HepG2 (cell line): Measurements from ENCODE around the gene KCTD16. TPM values are rescaled to one million over a fixed set of nuclear protein-coding genes. Genes with fewer than 3 reads are reported as not detected.

Experiments used
- ATAC-seq: fragments of 200-7000 bp; cut with Tn5 transposase; 3 replicates; pipeline ENCODE4 v1.9.1; 2020; ENCODE audit warnings: mild to moderate bottlenecking, moderate library complexity
- BruUV-seq: library from RNA; stranded (reverse); fragments of 400-500 nt; replicated peaks from 2 replicates; lab custom pipeline; 2021; lab: Mats Ljungman, UMichigan
- CTCF ChIA-PET: fragments of 300-600 bp; formaldehyde crosslinking; extraction: SDS; loops from one replicate; lab custom pipeline; 2021; ENCODE audit warnings: low total read pairs, inconsistent platforms, low intra/inter-chr PET ratio; lab: Yijun Ruan, JAX
- POLR2A ChIA-PET: fragments of 350-600 bp; sonication (Branson Sonifier 250); formaldehyde crosslinking; loops from one replicate; lab custom pipeline; 2020; ENCODE audit warnings: antibody characterized with exemption, inconsistent platforms; lab: Yijun Ruan, JAX
- DNase-seq: peaks from one replicate; pipeline ENCODE4 v3.0.0-alpha.2; 2015; ENCODE audit warnings: low spot score
- FAIRE-seq: peaks from 3 replicates; lab custom pipeline; 2011; peaks lifted over from hg19 to GRCh38; lab: Jason Lieb, UNC
- H2AFZ ChIP-seq: one replicate; pipeline ENCODE4 v1.6.1; 2011; ENCODE audit warnings: low read length, inconsistent platforms
- H3K27ac ChIP-seq: fragments of 300-600 bp; 3 replicates; pipeline ENCODE4 v1.8.0; 2011; ENCODE audit warnings: mixed run types, mild to moderate bottlenecking, mixed read lengths, low read length, inconsistent platforms; ENCODE audit not compliant: insufficient read depth; ENCODE audit errors: extremely low read length
- H3K27me3 ChIP-seq, 2 experiments: fragments of 200-600 bp in 1 of 2; 2 replicates in 1 of 2; 3 replicates in 1 of 2; pipeline versions ENCODE4 v1.6.0 to v1.8.0; 2011; ENCODE audit warnings: low read length in 2 of 2, mild to moderate bottlenecking in 2 of 2, moderate library complexity in 2 of 2, inconsistent platforms in 1 of 2; ENCODE audit not compliant: insufficient read depth in 2 of 2, control insufficient read depth in 1 of 2
- H3K36me3 ChIP-seq, 2 experiments: fragments of 200-600 bp in 1 of 2; replicated peaks in 1 of 2; 2 replicates in 1 of 2; 3 replicates in 1 of 2; pipeline versions ENCODE4 v1.5.1 to v1.8.0; 2011; ENCODE audit warnings: low read length in 2 of 2, inconsistent platforms in 1 of 2; ENCODE audit not compliant: insufficient read depth in 2 of 2, control insufficient read depth in 1 of 2
- H3K4me1 ChIP-seq: 2 replicates; pipeline ENCODE4 v1.5.1; 2012; ENCODE audit warnings: low read length, inconsistent platforms; ENCODE audit not compliant: insufficient read depth
- H3K4me2 ChIP-seq: 2 replicates; pipeline ENCODE4 v1.6.0; 2011; ENCODE audit warnings: low read depth, low read length, inconsistent platforms
- H3K4me3 ChIP-seq, 3 experiments: fragments of 200-600 bp in 1 of 3; sonication (generic), shearing (Covaris generic) in 1 of 3; replicated peaks in 1 of 3; 2 replicates each; pipeline ENCODE4 v1.5.1; 2011 to 2016; ENCODE audit warnings: low read length in 3 of 3, inconsistent platforms in 2 of 3, low read depth in 2 of 3, mild to moderate bottlenecking in 2 of 3, control low read depth in 1 of 3, mixed read lengths in 1 of 3; ENCODE audit not compliant: insufficient read depth in 1 of 3
- H3K79me2 ChIP-seq: one replicate; pipeline ENCODE4 v1.6.1; 2011; ENCODE audit warnings: low read length, inconsistent platforms; ENCODE audit not compliant: insufficient read depth
- H3K9ac ChIP-seq: 2 replicates; pipeline ENCODE4 v1.6.0; 2011; ENCODE audit warnings: mild to moderate bottlenecking, low read depth, low read length, inconsistent platforms; ENCODE audit not compliant: insufficient read depth
- H3K9me3 ChIP-seq: 2 replicates; pipeline ENCODE4 v1.5.1; 2012; ENCODE audit warnings: mild to moderate bottlenecking, low read length
- H4K20me1 ChIP-seq: 2 replicates; pipeline ENCODE4 v1.6.0; 2011; ENCODE audit warnings: inconsistent platforms, mild to moderate bottlenecking, low read length, moderate library complexity; ENCODE audit not compliant: insufficient read depth
- AKAP8 ChIP-seq: sonication (generic); formaldehyde crosslinking; IDR thresholded peaks from 2 replicates; pipeline ENCODE4 v1.5.1; 2020; ENCODE audit warnings: mild to moderate bottlenecking, missing genetic modification reagents
- DRAP1 ChIP-seq: IDR thresholded peaks from 2 replicates; pipeline ENCODE4 v1.6.1; 2016; ENCODE audit warnings: missing genetic modification reagents, missing compliant biosample characterization
- E2F1 ChIP-seq: sonication (generic); formaldehyde crosslinking; IDR thresholded peaks from 2 replicates; pipeline ENCODE4 v1.5.0; 2020; ENCODE audit warnings: missing genetic modification reagents
- FOXK1 ChIP-seq: sonication (generic); formaldehyde crosslinking; IDR thresholded peaks from 2 replicates; pipeline ENCODE4 v1.4.0; 2020; ENCODE audit warnings: low read depth, missing genetic modification reagents, borderline replicate concordance
- HCFC1 ChIP-seq: fragments of 150-350 bp; IDR thresholded peaks from 2 replicates; pipeline ENCODE4 v1.6.1; 2014; ENCODE audit warnings: low read depth, low read length
- HNRNPUL1 ChIP-seq: fragments of 200-400 bp; formaldehyde crosslinking; IDR thresholded peaks from 2 replicates; pipeline ENCODE4 v1.6.1; 2017; ENCODE audit warnings: low read depth, mild to moderate bottlenecking, low read length, moderate library complexity
- HOXD1 ChIP-seq: sonication (generic); formaldehyde crosslinking; IDR thresholded peaks from 2 replicates; pipeline ENCODE4 v1.5.0; 2020; ENCODE audit warnings: missing genetic modification reagents
- MTF1 ChIP-seq: sonication (generic); formaldehyde crosslinking; IDR thresholded peaks from 2 replicates; pipeline ENCODE4 v1.5.0; 2020; ENCODE audit warnings: missing genetic modification reagents
- NFRKB ChIP-seq: fragments of 450-650 bp; IDR thresholded peaks from 2 replicates; pipeline ENCODE4 v1.6.1; 2017
- RBM22 ChIP-seq: fragments of 200-400 bp; formaldehyde crosslinking; optimal IDR thresholded peaks from 2 replicates; pipeline ENCODE3; 2017; ENCODE audit warnings: mild to moderate bottlenecking, low read length, moderate library complexity
- RERE ChIP-seq: IDR thresholded peaks from 2 replicates; pipeline ENCODE4 v1.6.1; 2016; ENCODE audit warnings: low read depth, missing genetic modification reagents, missing compliant biosample characterization
- TARDBP ChIP-seq: sonication (generic); formaldehyde crosslinking; IDR thresholded peaks from 2 replicates; pipeline ENCODE4 v1.8.0; 2022; ENCODE audit warnings: mild to moderate bottlenecking, missing genetic modification reagents
- XBP1 ChIP-seq: sonication (generic); formaldehyde crosslinking; IDR thresholded peaks from 2 replicates; pipeline ENCODE4 v1.5.0; 2020; ENCODE audit warnings: missing genetic modification reagents
- ZBTB37 ChIP-seq: sonication (generic); formaldehyde crosslinking; IDR thresholded peaks from 2 replicates; pipeline ENCODE4 v1.4.0; 2020; ENCODE audit warnings: mild to moderate bottlenecking, missing genetic modification reagents
- ZFY ChIP-seq: sonication (generic); formaldehyde crosslinking; IDR thresholded peaks from 2 replicates; pipeline ENCODE4 v1.4.0; 2020; ENCODE audit warnings: missing genetic modification reagents
- ZMYM4 ChIP-seq: sonication (generic); formaldehyde crosslinking; IDR thresholded peaks from 2 replicates; pipeline ENCODE4 v1.8.1; 2023; ENCODE audit warnings: mild to moderate bottlenecking, missing genetic modification reagents
- ZNF251 ChIP-seq: sonication (generic); formaldehyde crosslinking; IDR thresholded peaks from 2 replicates; pipeline ENCODE4 v1.9.0; 2021; ENCODE audit warnings: mild to moderate bottlenecking, missing genetic modification reagents
- ZNF383 ChIP-seq: sonication (generic); formaldehyde crosslinking; IDR thresholded peaks from 2 replicates; pipeline ENCODE4 v1.4.0; 2020; ENCODE audit warnings: missing genetic modification reagents, mild to moderate bottlenecking, borderline replicate concordance
- ZNF652 ChIP-seq: IDR thresholded peaks from 2 replicates; pipeline ENCODE4 v1.6.1; 2016; ENCODE audit warnings: low read depth, borderline replicate concordance
- ZNF75D ChIP-seq: sonication (generic); formaldehyde crosslinking; IDR thresholded peaks from 2 replicates; pipeline ENCODE4 v1.8.1; 2023; ENCODE audit warnings: missing genetic modification reagents, mild to moderate bottlenecking, borderline replicate concordance
- WGBS: methylation state at CpG from one replicate; pipeline ENCODE4 v1.1.6; 2017; ENCODE audit warnings: low lambda C conversion rate; 5-methylcytosine and 5-hydroxymethylcytosine counted together
- in situ Hi-C: cut with HindIII; loops from 2 replicates; pipeline ENCODE4 v1.10.0; 2017; ENCODE audit warnings: low pct_unique_long_range_greater_than_20kb; ENCODE audit not compliant: extremely low pct_ligation_motif_present
- intact Hi-C: fragments of 100-400 bp; cut with micrococcal nuclease; formaldehyde crosslinking; loops from one replicate; pipeline ENCODE4 v1.10.0; 2022; ENCODE audit not compliant: unreplicated experiment
- polyA plus RNA-seq, 8 experiments: library from polyadenylated mRNA; depleted of rRNA in 3 of 8; stranded (reverse) in 7 of 8; unstranded in 1 of 8; fragments of >200 nt; fragmentation: Illumina TruSeq in 4 of 8; extraction: Trizol in 4 of 8; gene quantifications; 2 replicates each; pipeline versions ENCODE4 v1.2.1 to v1.2.3, GENCODE V29; 2011 to 2016; ENCODE audit warnings: low read depth in 4 of 8, missing spikeins in 1 of 8, mixed read lengths in 1 of 8; ENCODE audit not compliant: insufficient read depth in 1 of 8
- total RNA-seq, 5 experiments: library from RNA; depleted of rRNA; stranded (reverse); fragments of >200 nt; fragmentation: Illumina TruSeq; extraction: Trizol; gene quantifications; 2 replicates each; pipeline ENCODE4 v1.2.3, GENCODE V29; 2016; ENCODE audit warnings: low read depth in 1 of 5

The KCTD16 gene
- total and polyA plus RNA-seq, 2 of the 13 experiments (the other 11 are each of a cell fraction or from before 2014, with no cell fraction given), result 0.02 to 0.09 TPM

- intact Hi-C loops (no loop called here), in situ Hi-C loops (no loop called here)
- WGBS, result 31% methylated on average over 3 of the region's 3 CpGs
Measured at GRCh38 chr5:144304688-144305087, 134.0 kb downstream of the KCTD16 start.

More at GRCh38 chr5:144304688-144305087, 134.0 kb downstream of the KCTD16 start:
- no peaks in the 10 kb centered on the region for H3K27me3 ChIP-seq
- ChIA-PET CTCF (no interaction called here), POLR2A (no interaction called here)
- H3K36me3 ChIP-seq, result no peaks in the 10 kb centered on the region
- no peak overlapping the region for H2AFZ ChIP-seq
- no TSS peak for BruUV-seq
- TF ChIP-seq ZBTB37 (CRISPR knock-in tag) (no peak), HCFC1 (no peak), ZMYM4 (CRISPR knock-in tag) (no peak), ZNF75D (CRISPR knock-in tag) (no peak), RBM22 (no peak), ZFY (CRISPR knock-in tag) (no peak), HOXD1 (CRISPR knock-in tag) (no peak), ZNF652 (CRISPR knock-in tag) (no peak), TARDBP (CRISPR knock-in tag) (no peak), E2F1 (no peak), HNRNPUL1 (no peak), FOXK1 (CRISPR knock-in tag) (no peak), MTF1 (no peak), ZNF251 (no peak), DRAP1 (CRISPR knock-in tag) (no peak), NFRKB (no peak), AKAP8 (no peak), RERE (CRISPR knock-in tag) (no peak), ZNF383 (CRISPR knock-in tag) (no peak), XBP1 (no peak)
- no peaks in the 10 kb centered on the region for H4K20me1 ChIP-seq
- no peak overlapping the region for H3K4me3 ChIP-seq
- DNase-seq, result no peak
- H3K4me1 ChIP-seq, result no peaks in the 10 kb centered on the region
- H3K9me3 ChIP-seq, result no peaks in the 10 kb centered on the region
- no peak overlapping the region for H3K27ac ChIP-seq
- no peak for ATAC-seq
- no peak overlapping the region for H3K4me2 ChIP-seq
- no peak overlapping the region for H3K9ac ChIP-seq
- FAIRE-seq, result no peak
- no peaks in the 10 kb centered on the region for H3K79me2 ChIP-seq
